GM12878 (cell line): Measurements from ENCODE around the gene ARHGEF33. TPM values are rescaled to one million over a fixed set of nuclear protein-coding genes. Genes with fewer than 3 reads are reported as not detected.

ENCODE experiments used
- ATAC-seq: fragments of 200-7000 bp; cut with Tn5 transposase; 3 replicates; pipeline ENCODE4 v1.9.1; 2020; ENCODE audit warnings: mild to moderate bottlenecking, moderate library complexity
- BruUV-seq: library from RNA; stranded (reverse); fragments of 400-500 nt; replicated peaks from 2 replicates; lab custom pipeline; 2021; lab: Mats Ljungman, UMichigan
- CTCF ChIA-PET: fragments of 300-600 bp; sonication (Branson Sonifier 250); formaldehyde crosslinking; extraction: SDS; loops from one replicate; lab custom pipeline; 2021; ENCODE audit warnings: inconsistent platforms; lab: Yijun Ruan, JAX
- POLR2A ChIA-PET: fragments of 350-600 bp; formaldehyde crosslinking; extraction: SDS; loops from one replicate; lab custom pipeline; 2021; ENCODE audit warnings: inconsistent platforms; lab: Charles Lee
- RAD21 ChIA-PET: fragments of 300-600 bp; sonication (Branson Sonifier 250); formaldehyde crosslinking; loops from one replicate; lab custom pipeline; 2023; ENCODE audit warnings: antibody characterized with exemption; ENCODE audit not compliant: unreplicated experiment; lab: Charles Lee
- SMC1A ChIA-PET: fragments of 300-600 bp; sonication (Branson Sonifier 250); formaldehyde crosslinking; loops from one replicate; lab custom pipeline; 2023; ENCODE audit not compliant: unreplicated experiment, uncharacterized antibody; lab: Charles Lee
- DNase-seq: peaks from one replicate; pipeline ENCODE4 v3.0.0-alpha.2; 2011; ENCODE audit warnings: low read depth, low spot score
- FAIRE-seq: peaks from 3 replicates; lab custom pipeline; 2011; peaks lifted over from hg19 to GRCh38; lab: Jason Lieb, UNC
- H2AFZ ChIP-seq: 2 replicates; pipeline ENCODE4 v1.6.0; 2011; ENCODE audit warnings: low read depth, low read length, control low read depth; ENCODE audit not compliant: control insufficient read depth
- H3K27ac ChIP-seq: 2 replicates; pipeline ENCODE4 v1.5.1; 2011; ENCODE audit warnings: control low read depth; ENCODE audit not compliant: control insufficient read depth, insufficient read depth
- H3K27me3 ChIP-seq, 2 experiments: replicated peaks in 1 of 2; 2 replicates each; pipeline versions ENCODE4 v1.6.0 to v1.6.1; 2011; ENCODE audit warnings: low read length in 1 of 2; ENCODE audit not compliant: control insufficient read depth in 2 of 2, insufficient read depth in 2 of 2
- H3K36me3 ChIP-seq, 2 experiments: 2 replicates each; pipeline ENCODE4 v1.5.1; 2011; ENCODE audit warnings: low read length in 1 of 2; ENCODE audit not compliant: control insufficient read depth in 2 of 2, insufficient read depth in 2 of 2
- H3K4me1 ChIP-seq: 2 replicates; pipeline ENCODE4 v1.6.1; 2011; ENCODE audit warnings: mild to moderate bottlenecking, low read length, moderate library complexity, mixed read lengths; ENCODE audit not compliant: control insufficient read depth, insufficient read depth
- H3K4me2 ChIP-seq: 2 replicates; pipeline ENCODE4 v1.6.0; 2011; ENCODE audit warnings: control low read depth; ENCODE audit not compliant: control insufficient read depth, insufficient read depth
- H3K4me3 ChIP-seq: fragments of 200-600 bp; sonication (generic); 2 replicates; pipeline ENCODE4 v1.5.1; 2016
- H3K79me2 ChIP-seq: 2 replicates; pipeline ENCODE4 v1.6.0; 2011; ENCODE audit warnings: low read length; ENCODE audit not compliant: control insufficient read depth, insufficient read depth
- H3K9ac ChIP-seq: 2 replicates; pipeline ENCODE4 v1.8.0; 2011; ENCODE audit warnings: low read length, control low read depth, mixed read lengths; ENCODE audit not compliant: control insufficient read depth, insufficient read depth
- H3K9me3 ChIP-seq: replicated peaks from 3 replicates; pipeline ENCODE4 v1.5.1; 2011; ENCODE audit warnings: mild to moderate bottlenecking, low read length; ENCODE audit not compliant: control insufficient read depth, insufficient read depth
- H4K20me1 ChIP-seq: 2 replicates; pipeline ENCODE4 v1.6.0; 2011; ENCODE audit not compliant: control insufficient read depth, insufficient read depth
- CEBPB ChIP-seq, 2 experiments: fragments of 150-350 bp in 1 of 2; IDR thresholded peaks; 2 replicates each; pipeline ENCODE4 v1.6.1; 2012 to 2014; ENCODE audit warnings: low read depth in 2 of 2, low read length in 2 of 2, borderline replicate concordance in 1 of 2, inconsistent platforms in 1 of 2
- EED ChIP-seq: sonication (generic); IDR thresholded peaks from 2 replicates; pipeline ENCODE4 v1.6.1; 2016; ENCODE audit warnings: antibody characterized with exemption, low read depth
- FOS ChIP-seq: IDR thresholded peaks from 3 replicates; pipeline ENCODE4 v1.6.1; 2011; ENCODE audit warnings: borderline replicate concordance; ENCODE audit not compliant: insufficient read length; ENCODE audit errors: extremely low read depth
- MLLT1 ChIP-seq: fragments of 450-650 bp; IDR thresholded peaks from 2 replicates; pipeline ENCODE4 v1.6.1; 2016; ENCODE audit warnings: mild to moderate bottlenecking
- NFYA ChIP-seq: IDR thresholded peaks from 2 replicates; pipeline ENCODE4 v1.6.1; 2011; ENCODE audit warnings: low read depth, mild to moderate bottlenecking, low read length, improper control_type of control experiment, borderline replicate concordance
- POLR2AphosphoS5 ChIP-seq: IDR thresholded peaks from 2 replicates; pipeline ENCODE4 v1.6.1; 2011; ENCODE audit warnings: mild to moderate bottlenecking, low read length, inconsistent platforms
- RAD21 ChIP-seq: IDR thresholded peaks from 2 replicates; pipeline ENCODE4 v1.6.1; 2011; ENCODE audit warnings: mild to moderate bottlenecking, low read depth, low read length, moderate library complexity; ENCODE audit not compliant: insufficient read depth
- WRNIP1 ChIP-seq: IDR thresholded peaks from 2 replicates; pipeline ENCODE4 v1.6.1; 2011; ENCODE audit warnings: low read depth, low read length, improper control_type of control experiment, borderline replicate concordance
- WGBS: methylation state at CpG from one replicate; pipeline ENCODE4 v1.1.6; 2016; ENCODE audit warnings: low lambda C conversion rate; ENCODE audit not compliant: insufficient replicate concordance, insufficient coverage; ENCODE audit errors: missing lambda C conversion rate; 5-methylcytosine and 5-hydroxymethylcytosine counted together
- in situ Hi-C: fragments of 300-500 bp; cut with MboI; formaldehyde crosslinking; loops from 9 replicates; pipeline ENCODE4 v1.14.3; 2018; ENCODE audit warnings: mixed read lengths
- intact Hi-C: fragments of 100-400 bp; cut with micrococcal nuclease; formaldehyde crosslinking; loops from one replicate; pipeline ENCODE4 v1.14.2; 2022; ENCODE audit not compliant: unreplicated experiment
- polyA plus RNA-seq, 11 experiments: library from polyadenylated mRNA; depleted of rRNA in 4 of 11; unstranded in 6 of 11; stranded (reverse) in 5 of 11; fragments of >200 nt; fragmentation: Nextera tagmentation in 4 of 11; fragmentation: Illumina TruSeq in 1 of 11; extraction: Ambion mirVana in 4 of 11; extraction: Trizol in 1 of 11; gene quantifications; 1 replicate in 1 of 11; 2 replicates in 10 of 11; pipeline versions ENCODE4 v1.2.1 to v1.2.3, GENCODE V29; 2011 to 2016; ENCODE audit warnings: inconsistent platforms in 2 of 11, missing spikeins in 2 of 11, low read depth in 1 of 11
- total RNA-seq, 4 experiments: library from RNA; depleted of rRNA in 3 of 4; stranded (reverse); fragments of >200 nt in 3 of 4; fragmentation: Illumina TruSeq in 1 of 4; extraction: Trizol in 1 of 4; gene quantifications; 2 replicates each; pipeline versions ENCODE4 v1.2.1 to v1.2.3, GENCODE V29; 2013 to 2021

Gene ARHGEF33
- total and polyA plus RNA-seq, 10 of the 15 experiments (the other 5 are each of a cell fraction or from before 2014, with no cell fraction given) = 0.01 to 0.08 (median 0.05) TPM; not detected in 4

GRCh38 chr2:38966006-38966405 lies 76.3 kb downstream of the ARHGEF33 start:
- H3K4me1 ChIP-seq = no peaks in the 10 kb centered on the region
- FAIRE-seq = no peak

GRCh38 chr2:38966678-38967077 lies 77.0 kb downstream of the ARHGEF33 start:
- H3K36me3 ChIP-seq = no peaks in the 10 kb centered on the region
- ChIA-PET CTCF (no interaction called here), SMC1A (no interaction called here), POLR2A (no interaction called here), RAD21 (no interaction called here)
- no peaks in the 10 kb centered on the region for H3K4me1 ChIP-seq
- TF ChIP-seq POLR2AphosphoS5 (no peak), CEBPB (IDR thresholded peaks at IDR 0.05; ENCODE audit: borderline replicate concordance in 1 of 2, low read depth in 2 of 2, low read length in 2 of 2) (no peak), EED (no peak), NFYA (no peak), RAD21 (no peak), FOS (no peak)
- WGBS = 0% methylated on average over 1 of the region's 1 CpG
- in situ Hi-C loops = no loop called here
- H3K9me3 ChIP-seq = no peaks in the 10 kb centered on the region
- H3K79me2 ChIP-seq = no peaks in the 10 kb centered on the region
- no peak overlapping the region for H3K27ac ChIP-seq
- no peak for FAIRE-seq
- no peak for ATAC-seq
- no peak overlapping the region for H2AFZ ChIP-seq
- H3K4me3 ChIP-seq = no peak overlapping the region
- H4K20me1 ChIP-seq = no peaks in the 10 kb centered on the region
- no TSS peak for BruUV-seq
- H3K9ac ChIP-seq = no peak overlapping the region
- H3K4me2 ChIP-seq = no peak overlapping the region
- peaks cover 0 to 4% of the 10 kb centered on the region in 2 experiments; a peak in 2 of 4 replicates for H3K27me3 ChIP-seq
- intact Hi-C loops = no loop called here
- DNase-seq = no peak

More at GRCh38 chr2:38966006-38966405, 76.3 kb downstream of the ARHGEF33 start:
- H3K79me2 ChIP-seq = no peaks in the 10 kb centered on the region
- no peak overlapping the region for H3K4me2 ChIP-seq
- no peak overlapping the region for H2AFZ ChIP-seq
- intact Hi-C loops (no loop called here), in situ Hi-C loops (no loop called here)
- no peak overlapping the region for H3K27ac ChIP-seq
- peaks cover under 1 to 4% of the 10 kb centered on the region in 2 experiments; a peak in 2 of 4 replicates for H3K27me3 ChIP-seq
- ChIA-PET RAD21 (no interaction called here), CTCF (no interaction called here), SMC1A (interaction anchor here (0.7 kb wide), 1 partner anchor 129 kb away, joined by 4 read pairs; no protein-coding TSS in a partner anchor), POLR2A (no interaction called here)
- H3K9ac ChIP-seq = no peak overlapping the region
- H3K36me3 ChIP-seq = no peaks in the 10 kb centered on the region
- ATAC-seq (no peak), DNase-seq (no peak)
- H3K9me3 ChIP-seq = no peaks in the 10 kb centered on the region
- WGBS = 94% methylated on average over 5 of the region's 5 CpGs
- H4K20me1 ChIP-seq = no peaks in the 10 kb centered on the region
- no peak overlapping the region for H3K4me3 ChIP-seq
- no peak for TF ChIP-seq WRNIP1
- TF ChIP-seq MLLT1 = no peak
- no TSS peak for BruUV-seq
